ENCODE results near the gene SUCLG2. TPM values are rescaled to one million over a fixed set of nuclear protein-coding genes. Genes with fewer than 3 reads are reported as not detected.

Gene SUCLG2
- total RNA-seq, 2 donors from 2014 or later, result 25.5 to 36.6 TPM

DNA sequence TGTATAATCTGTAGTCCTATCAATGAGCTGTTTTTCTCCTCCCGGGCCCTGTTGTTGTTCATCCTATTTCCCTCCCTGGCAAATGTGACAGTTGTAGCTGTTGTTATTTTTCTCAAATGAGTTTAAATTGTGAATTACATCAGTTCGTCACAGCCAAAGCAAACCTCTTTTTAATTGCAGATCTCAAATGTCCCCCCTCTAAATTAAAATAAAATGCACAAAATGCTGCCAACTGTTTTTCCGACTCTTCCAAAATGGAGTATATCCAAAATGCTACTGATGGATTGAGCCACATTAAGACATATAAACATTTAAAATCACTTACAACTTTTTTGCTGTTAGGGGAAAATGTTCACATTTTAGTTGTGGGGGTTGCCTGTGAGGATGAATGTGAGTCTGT, 29.8 kb upstream of the SUCLG2 start:
- Histone ChIP-seq H3K36me3 (no peaks in the 10 kb centered on the region), H3K4me3 (no peak overlapping the region), H3K9me3 (no peaks in the 10 kb centered on the region), H3K27ac (no peak overlapping the region), H3K27me3 (replicated peaks; ENCODE audit: insufficient read depth) (no peaks in the 10 kb centered on the region), H3K4me1 (ENCODE audit: control insufficient read depth in 1 of 2, low read depth in 2 of 2) (no peaks in the 10 kb centered on the region)
- TF ChIP-seq CTCF (IDR thresholded peaks at IDR 0.05), result no peak
- no peak for ATAC-seq (ENCODE audit: insufficient number of reproducible peaks, low FRiP score, low read depth)
- no peak for DNase-seq (ENCODE audit: low spot score)

DNA sequence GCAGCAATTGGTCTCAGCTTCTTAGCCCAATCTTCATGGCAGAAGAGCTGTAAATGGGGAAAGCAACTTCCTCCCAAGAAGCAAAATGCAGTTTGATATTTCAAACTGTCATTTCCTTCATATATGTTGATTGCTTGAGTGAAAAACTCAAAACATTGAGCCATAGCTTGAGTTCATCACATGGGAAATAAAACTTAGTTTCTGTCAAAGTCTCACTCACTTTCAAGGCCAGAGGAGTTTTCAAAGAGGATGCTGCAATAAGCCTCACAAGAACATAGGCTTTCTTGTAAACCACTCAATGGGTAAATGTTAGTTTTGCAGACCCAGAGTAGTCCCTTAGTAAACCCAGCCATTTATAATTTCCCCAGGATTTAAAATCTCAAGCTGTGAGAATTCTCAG, 29.1 kb upstream of the SUCLG2 start:
- no peaks in the 10 kb centered on the region for H3K27me3 ChIP-seq (replicated peaks; ENCODE audit: insufficient read depth)
- no peak for TF ChIP-seq CTCF (IDR thresholded peaks at IDR 0.05)
- ATAC-seq (ENCODE audit: insufficient number of reproducible peaks, low FRiP score, low read depth) (no peak), DNase-seq (ENCODE audit: low spot score) (no peak)
- H3K27ac ChIP-seq, result no peak overlapping the region
- no peaks in the 10 kb centered on the region for H3K4me1 ChIP-seq (ENCODE audit: control insufficient read depth in 1 of 2, low read depth in 2 of 2)
- H3K36me3 ChIP-seq, result no peaks in the 10 kb centered on the region
- H3K4me3 ChIP-seq, result no peak overlapping the region
- H3K9me3 ChIP-seq, result no peaks in the 10 kb centered on the region

DNA sequence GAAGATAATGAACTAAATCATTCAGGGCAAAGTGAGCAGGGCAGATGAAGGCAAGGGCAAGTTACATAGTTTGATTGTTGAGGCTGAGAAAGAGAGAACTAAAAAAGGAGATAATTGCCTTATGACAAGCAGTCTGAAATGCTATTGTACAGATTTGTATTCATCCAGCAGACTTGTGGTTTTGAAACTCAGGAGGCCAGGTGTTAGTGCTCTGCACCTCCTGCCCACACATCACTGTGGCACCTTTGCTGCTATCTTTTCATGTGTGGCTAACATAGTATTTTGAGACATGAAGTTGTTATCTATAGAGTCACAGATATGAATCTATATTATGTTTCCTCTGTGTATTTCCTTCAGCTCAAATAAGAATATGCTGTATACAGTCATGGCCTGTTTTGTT, 24.3 kb upstream of the SUCLG2 start:
- ATAC-seq (ENCODE audit: insufficient number of reproducible peaks, low FRiP score, low read depth), result no peak
- no peak overlapping the region for H3K4me3 ChIP-seq
- H3K4me1 ChIP-seq (ENCODE audit: control insufficient read depth in 1 of 2, low read depth in 2 of 2), result no peaks in the 10 kb centered on the region

DNA sequence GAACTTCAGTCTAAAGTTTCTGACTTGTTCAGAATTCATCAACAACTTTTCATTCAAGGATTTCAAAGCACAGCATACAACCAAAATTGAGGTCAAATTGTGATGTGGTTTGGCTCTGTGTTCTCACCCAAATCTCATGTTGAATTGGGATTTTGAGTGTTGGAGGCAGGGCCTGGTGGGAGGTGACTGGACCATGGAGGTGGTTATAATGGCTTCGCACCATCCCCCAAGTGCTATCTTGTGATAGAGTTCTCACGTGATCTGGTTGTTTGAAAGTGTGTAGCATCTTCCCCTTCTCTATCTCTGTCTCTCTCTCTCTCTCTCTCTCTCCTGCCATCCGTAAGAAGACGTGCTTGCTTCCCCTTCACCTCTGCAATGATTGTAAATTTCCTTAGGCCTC, 19.6 kb upstream of the SUCLG2 start:
- no peak for TF ChIP-seq CTCF (IDR thresholded peaks at IDR 0.05)
- ATAC-seq (ENCODE audit: insufficient number of reproducible peaks, low FRiP score, low read depth) (no peak), DNase-seq (ENCODE audit: low spot score) (no peak)
- Histone ChIP-seq H3K4me3 (no peak overlapping the region), H3K27me3 (replicated peaks; ENCODE audit: insufficient read depth) (no peaks in the 10 kb centered on the region), H3K4me1 (ENCODE audit: control insufficient read depth in 1 of 2, low read depth in 2 of 2) (no peaks in the 10 kb centered on the region), H3K27ac (no peak overlapping the region), H3K9me3 (no peaks in the 10 kb centered on the region), H3K36me3 (no peaks in the 10 kb centered on the region)

More for the DNA sequence above, 24.3 kb upstream of the SUCLG2 start:
- H3K9me3 ChIP-seq, result no peaks in the 10 kb centered on the region
- no peak overlapping the region for H3K27ac ChIP-seq
- TF ChIP-seq CTCF (IDR thresholded peaks at IDR 0.05), result no peak
- no peaks in the 10 kb centered on the region for H3K36me3 ChIP-seq
- no peaks in the 10 kb centered on the region for H3K27me3 ChIP-seq (replicated peaks; ENCODE audit: insufficient read depth)
- DNase-seq (ENCODE audit: low spot score), result no peak

DNA sequence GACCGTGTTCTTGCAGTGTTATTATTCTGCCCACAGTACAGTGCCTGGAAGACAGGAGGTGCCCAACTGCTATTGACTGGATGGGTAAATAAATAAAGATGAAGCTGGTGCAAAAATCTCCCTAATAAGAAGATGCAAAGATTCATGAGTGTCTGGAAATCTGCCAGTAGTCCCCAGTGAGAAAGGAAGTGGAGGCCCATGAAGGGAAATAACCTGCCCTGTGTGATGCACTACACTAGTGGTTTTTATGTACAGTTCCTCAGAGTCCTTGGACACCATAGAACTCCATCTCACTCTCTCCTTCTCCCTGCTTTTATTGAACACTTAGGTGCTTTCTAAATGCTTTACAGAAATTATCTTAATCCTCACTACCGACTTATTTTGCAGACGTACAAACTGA, 8.3 kb upstream of the SUCLG2 start:
- H3K4me3 ChIP-seq, result no peak overlapping the region
- DNase-seq (ENCODE audit: low spot score), result no peak
- H3K4me1 ChIP-seq (ENCODE audit: control insufficient read depth in 1 of 2, low read depth in 2 of 2), result no peaks in the 10 kb centered on the region
- TF ChIP-seq CTCF (IDR thresholded peaks at IDR 0.05), result no peak
- H3K9me3 ChIP-seq, result no peaks in the 10 kb centered on the region
- no peak for ATAC-seq (ENCODE audit: insufficient number of reproducible peaks, low FRiP score, low read depth)
- H3K27me3 ChIP-seq (replicated peaks; ENCODE audit: insufficient read depth), result no peaks in the 10 kb centered on the region
- H3K27ac ChIP-seq, result no peak overlapping the region
- no peaks in the 10 kb centered on the region for H3K36me3 ChIP-seq

Data from thoracic aorta (tissue), 2 donors.